ENCODE results near the gene FAM111A.

Gene FAM111A

GRCh38 chr11:59180168-59180776 is 37.6 kb downstream of the FAM111A start:
- DNase-seq, result no peak

- DNase-seq, result no peak
These were observed 38.3 kb downstream of the FAM111A start for GRCh38 chr11:59180907-59181306.

DNA sequence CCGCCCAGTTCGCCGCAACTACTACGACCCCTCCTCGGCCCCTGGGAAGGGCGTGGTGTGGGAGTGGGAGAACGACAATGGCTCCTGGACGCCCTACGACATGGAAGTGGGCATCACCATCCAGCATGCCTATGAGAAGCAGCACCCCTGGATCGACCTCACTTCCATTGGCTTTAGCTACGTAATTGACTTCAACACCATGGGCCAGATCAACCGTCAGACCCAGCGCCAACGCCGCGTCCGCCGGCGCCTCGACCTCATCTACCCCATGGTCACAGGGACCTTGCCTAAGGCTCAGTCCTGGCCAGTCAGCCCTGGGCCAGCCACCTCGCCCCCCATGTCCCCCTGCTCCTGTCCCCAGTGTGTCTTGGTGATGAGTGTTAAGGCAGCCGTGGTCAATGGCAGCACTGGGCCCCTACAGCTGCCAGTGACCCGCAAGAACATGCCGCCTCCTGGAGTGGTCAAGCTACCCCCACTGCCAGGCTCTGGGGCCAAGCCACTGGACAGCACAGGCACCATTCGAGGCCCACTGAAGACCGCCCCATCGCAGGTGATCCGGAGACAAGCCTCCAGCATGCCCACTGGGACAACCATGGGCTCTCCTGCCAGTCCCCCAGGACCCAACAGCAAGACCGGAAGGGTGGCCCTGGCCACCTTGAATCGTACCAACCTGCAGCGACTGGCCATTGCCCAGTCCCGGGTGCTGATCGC is 39.2 kb downstream of the FAM111A start:
- DNase-seq, result no peak

DNA sequence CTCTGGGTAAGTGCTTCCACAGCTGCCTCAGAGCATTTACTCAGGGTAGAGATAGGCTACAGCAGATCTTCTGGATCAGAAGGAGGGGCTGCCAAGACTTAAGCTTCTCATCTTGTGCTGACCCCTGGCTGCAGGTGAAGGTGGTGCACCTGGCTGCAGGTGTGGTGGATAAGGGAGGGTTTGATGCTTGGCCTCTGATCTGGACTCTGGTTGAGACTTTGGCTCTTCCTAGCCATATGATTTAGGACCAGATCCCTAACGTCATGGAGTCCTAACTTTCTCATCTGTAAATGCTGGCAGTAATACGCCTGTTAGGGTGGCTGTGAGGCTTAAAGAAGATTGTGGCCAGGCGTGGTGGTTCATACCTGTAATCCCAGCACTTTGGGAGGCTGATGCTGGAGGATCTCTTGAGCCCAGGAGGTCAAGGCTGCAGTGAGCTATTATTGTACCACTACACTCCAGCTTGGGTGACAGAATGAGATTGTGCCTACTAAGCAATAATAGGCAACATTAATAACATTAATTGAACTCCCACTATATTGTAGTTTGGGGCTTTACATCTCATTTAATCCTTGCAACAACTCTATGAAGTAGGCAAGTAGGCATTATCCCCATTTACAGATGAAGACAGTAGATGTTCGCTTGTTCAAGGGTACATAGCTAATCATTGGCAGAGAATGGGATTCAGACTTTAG is 39.9 kb downstream of the FAM111A start:
- peak; percentile 20 for DNase-seq

- no peak for DNase-seq
These were observed 41.1 kb downstream of the FAM111A start for GRCh38 chr11:59183771-59184170.

DNA sequence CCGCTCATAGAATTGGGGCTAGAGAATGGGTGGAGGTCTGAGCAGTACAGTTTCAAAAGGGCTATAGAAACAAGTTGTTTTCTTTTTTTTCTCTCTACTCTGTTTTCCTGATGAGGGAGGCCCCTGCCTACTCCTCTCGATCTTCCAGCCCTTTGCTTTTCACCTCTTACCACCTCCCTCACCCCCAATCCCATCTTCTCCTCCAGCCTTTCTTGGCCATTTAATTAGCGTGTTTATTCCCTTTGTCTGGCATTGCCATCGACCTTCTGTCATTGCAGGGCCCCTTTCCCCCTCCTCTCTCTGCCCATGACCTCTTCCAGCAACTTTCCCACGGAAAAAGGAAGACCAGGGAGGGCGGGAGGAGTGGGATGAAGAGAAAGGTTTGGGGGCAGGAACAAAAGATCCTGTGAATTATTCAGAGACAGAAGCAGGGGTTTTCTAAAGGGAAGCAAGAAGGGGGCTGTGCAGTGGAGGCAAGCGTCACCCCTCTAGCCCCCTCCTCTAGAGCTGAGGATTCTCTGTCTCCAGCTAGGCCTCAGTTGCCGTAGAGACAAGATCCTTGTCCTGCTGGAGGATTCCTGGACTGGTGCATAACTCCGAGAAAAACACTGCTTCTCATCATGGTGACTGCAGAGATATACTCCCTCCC is 42.2 kb downstream of the FAM111A start:
- no peak for DNase-seq

DNA sequence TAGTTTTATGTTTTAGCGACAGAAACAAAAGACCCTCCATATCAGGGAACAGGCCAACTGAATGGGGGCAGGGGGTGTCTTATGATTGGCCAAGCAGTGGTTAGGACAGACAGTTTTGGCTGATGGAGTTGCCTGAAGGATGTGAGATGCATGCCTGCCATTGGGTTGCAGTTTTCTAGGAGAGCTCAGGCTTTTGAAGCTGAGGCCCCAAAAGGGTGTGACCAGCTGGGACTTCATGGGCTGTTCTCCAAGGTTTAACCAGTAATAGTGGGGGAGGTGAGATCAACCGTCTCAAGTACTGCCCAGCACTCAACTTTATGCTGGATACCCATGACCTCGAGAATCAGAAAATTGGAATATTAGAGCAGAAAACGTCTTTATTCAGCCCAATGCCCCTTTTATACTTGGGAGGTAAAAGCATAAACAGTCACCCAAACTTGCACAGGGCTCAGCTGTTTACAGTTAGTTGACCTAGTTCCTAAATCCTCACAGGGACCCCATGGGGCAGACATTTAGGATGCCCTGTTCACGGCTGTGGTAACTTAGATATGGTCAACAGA is 42.8 kb downstream of the FAM111A start:
- DNase-seq, result no peak

GRCh38 chr11:59186130-59186594 is 43.5 kb downstream of the FAM111A start:
- no peak for DNase-seq

GRCh38 chr11:59187035-59187434 is 44.4 kb downstream of the FAM111A start:
- no peak for DNase-seq

GRCh38 chr11:59187587-59187986 is 44.9 kb downstream of the FAM111A start:
- DNase-seq, result no peak

DNA sequence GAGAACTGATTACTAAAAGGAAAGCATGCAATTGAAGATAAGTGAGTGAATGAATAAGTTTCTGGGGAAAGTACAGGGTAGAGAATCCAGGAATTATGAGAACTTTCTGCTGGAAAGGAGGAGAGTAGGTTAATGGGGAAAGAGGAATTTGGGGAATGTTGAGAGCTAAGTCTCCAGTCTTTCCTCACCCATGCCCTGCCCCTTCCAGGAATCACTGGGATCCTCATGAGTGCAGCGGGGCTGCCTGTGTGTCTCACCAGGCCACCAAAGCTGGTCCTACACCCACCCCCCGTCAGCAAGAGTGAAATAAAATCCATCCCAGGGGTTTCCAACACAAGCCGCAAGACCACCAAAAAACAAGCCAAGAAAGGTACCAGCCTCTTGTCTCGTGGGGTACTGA is 46.3 kb downstream of the FAM111A start:
- peak; percentile 36 for DNase-seq

GRCh38 chr11:59189986-59190385 is 47.3 kb downstream of the FAM111A start:
- DNase-seq, result no peak

DNA sequence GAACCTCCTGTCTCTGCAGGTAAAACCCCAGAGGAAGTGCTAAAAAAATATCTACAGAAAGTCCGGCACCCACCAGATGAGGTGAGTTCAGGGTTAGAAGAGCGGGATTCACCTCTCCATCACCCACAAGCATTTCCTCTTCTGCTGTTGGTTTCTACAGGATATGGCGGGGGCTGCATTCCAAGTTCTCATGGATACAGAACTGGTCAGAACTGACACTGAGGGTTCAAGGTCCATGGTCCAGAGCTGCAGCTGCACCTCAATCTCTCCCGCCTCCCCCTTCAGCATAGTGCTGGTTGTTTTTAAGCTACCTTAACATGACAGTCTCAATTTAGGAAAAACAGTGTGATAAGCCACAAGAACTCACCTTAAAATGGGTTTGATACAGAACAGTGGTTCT is 48.4 kb downstream of the FAM111A start:
- no peak for DNase-seq

GRCh38 chr11:59191890-59192289 is 49.2 kb downstream of the FAM111A start:
- DNase-seq, result no peak

- no peak for DNase-seq
These were observed 49.9 kb downstream of the FAM111A start for GRCh38 chr11:59192446-59193020.

DNA sequence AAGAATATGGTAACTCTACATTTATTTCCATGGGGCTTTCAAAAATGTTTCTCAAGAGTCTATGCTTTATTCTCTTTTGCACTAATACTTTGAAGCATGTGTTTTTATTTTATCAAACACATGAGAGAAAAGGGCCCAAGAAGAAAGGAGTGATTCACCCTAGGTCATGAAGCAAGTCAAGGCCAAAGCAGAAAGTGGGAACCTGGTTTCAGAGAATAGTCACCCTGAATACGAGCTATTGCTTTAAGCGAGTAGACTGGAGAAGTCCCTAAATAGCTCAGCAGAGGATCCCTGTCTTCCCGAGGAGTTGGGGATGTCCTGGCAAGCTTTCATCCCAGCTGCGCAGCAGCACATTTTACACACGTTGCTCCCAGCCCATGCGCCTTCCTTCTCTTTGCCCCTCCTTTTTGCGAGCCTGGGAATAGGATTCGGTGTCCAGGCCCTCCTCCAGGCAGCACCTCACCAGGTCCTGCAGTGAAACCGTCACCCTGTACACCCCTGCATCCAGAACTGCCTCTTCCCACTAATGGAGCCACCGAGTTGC is 51.0 kb downstream of the FAM111A start:
- no peak for DNase-seq

DNA sequence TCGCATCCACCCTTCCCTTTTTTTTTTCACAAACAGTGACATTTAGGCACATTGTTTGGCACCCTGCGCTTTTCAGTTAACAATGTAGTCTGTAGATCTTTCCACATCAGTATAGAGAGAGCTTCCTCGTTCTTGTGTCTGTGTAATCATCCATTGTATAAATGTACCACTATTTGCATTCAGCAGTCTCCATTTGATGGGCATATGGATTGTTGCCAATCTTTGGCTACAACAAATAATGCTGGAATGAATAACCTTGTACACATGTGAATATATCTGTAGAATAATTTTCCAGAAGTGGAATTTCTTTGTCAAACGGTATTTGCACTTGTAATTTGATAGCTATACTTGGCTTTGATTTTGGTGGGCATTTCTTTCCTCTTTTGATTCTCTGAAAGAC is 52.9 kb downstream of the FAM111A start:
- no peak for DNase-seq

DNA sequence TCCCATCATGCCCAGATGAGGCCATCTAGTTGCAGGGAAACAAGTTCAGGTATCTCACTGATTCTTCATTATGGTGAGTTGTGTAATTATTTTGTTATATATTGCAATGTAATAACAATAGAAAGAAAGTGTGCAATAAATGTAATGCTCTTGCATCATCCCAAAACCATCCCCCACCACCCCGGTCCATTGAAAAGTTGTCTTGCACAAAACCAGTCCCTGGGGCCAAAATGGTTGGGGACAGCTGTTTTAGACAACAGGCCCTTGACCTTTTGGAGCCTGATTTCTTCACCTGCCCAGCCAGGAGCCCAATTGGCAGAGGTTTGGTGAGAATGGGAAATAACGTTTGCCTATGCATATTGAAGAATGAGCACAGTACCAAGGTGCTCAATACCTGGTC is 54.1 kb downstream of the FAM111A start:
- DNase-seq, result no peak

DNA sequence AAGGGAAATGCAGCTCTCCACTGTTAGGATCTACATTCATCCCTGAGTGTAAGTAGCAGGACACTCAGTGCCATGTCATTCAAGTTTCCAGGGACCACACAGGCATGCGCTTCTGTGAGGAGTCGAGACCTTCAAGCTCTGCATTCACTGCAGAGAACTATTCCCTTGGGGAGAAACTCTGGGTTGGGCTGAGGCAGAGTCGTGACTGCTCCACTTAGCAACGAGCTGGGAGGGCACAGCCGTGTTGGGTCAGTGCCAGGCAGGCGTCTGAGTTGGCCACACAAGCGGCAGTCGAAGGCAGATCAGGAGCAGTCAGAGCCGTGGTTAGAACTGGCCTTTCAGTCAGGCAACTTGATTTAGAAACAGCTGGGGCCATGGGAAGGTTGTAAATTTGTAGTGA is 55.3 kb downstream of the FAM111A start:
- no peak for DNase-seq

- no peak for DNase-seq
These were observed 56.1 kb downstream of the FAM111A start for GRCh38 chr11:59198726-59199125.

DNA sequence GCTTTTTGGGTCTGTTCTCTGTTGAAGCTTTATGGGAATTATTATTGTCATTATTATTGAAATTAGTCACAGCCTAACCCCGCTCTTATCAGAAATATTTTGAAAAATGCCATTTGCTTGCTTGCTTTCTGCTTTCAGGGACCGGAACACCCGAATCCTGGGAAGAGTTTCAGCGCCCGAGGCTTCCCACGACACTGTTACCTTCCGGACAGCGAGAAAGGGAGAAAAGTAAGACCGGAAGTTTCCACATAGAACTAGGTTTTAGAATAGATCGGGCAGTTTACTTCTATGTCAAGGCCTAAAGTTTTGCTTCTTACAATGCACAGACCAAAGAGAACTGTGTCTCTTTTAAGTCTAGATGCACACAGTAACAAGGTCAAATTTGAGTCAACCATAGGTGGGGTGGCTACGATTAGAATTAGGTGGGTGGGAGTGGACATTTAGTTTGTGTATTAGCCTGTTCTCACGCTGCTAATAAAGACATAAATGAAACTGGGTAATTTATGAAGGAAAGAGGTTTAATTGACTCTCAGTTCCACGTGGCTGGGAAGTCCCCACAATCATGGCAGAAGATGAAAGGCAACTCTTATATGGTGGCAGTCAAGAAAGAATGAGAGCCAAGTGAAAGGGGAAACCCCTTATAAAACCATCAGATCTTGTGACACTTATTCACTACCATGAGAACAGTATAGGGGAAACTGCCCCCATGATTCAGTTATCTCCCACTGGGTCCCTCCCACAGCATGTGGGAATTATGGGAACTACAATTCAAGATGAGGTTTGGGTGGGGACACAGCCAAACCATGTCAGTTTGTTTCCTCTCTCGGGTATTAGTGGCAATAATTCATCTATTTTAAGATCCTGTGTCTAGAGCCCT is 57.1 kb downstream of the FAM111A start:
- no peak for DNase-seq

DNA sequence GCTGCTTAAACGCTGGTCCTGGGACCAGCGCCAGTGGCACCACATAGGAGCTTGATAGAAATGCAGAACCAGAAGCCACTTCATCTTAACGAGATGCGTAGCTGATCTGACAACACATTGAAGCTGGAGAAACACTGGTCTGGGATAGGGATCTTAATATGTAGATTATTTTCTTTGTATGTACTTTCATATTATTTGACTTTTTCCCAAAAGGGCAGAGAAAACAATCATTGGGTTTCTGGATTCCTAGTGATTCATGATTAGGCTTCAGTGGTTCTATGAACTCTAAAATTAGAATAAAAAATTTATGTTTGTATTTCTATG is 57.7 kb downstream of the FAM111A start:
- no peak for DNase-seq

Data from NCI-H226 (cell line).